ENCODE results near the gene ATP6V1C2. TPM values are rescaled to one million over a fixed set of nuclear protein-coding genes. Genes with fewer than 3 reads are reported as not detected.

The ATP6V1C2 gene
- total and polyA plus RNA-seq, 2 of the 4 experiments (the other 2 are of a cell fraction) = not detected

- H2AK5ac ChIP-seq (ENCODE audit: low read depth, low read length) = no peak overlapping the region
- H4K5ac ChIP-seq (ENCODE audit: low read depth, low read length) = no peak overlapping the region
- POLR2A ChIA-PET (ENCODE audit: unreplicated experiment) = no interaction called here
- no peak overlapping the region for H4K91ac ChIP-seq (ENCODE audit: insufficient read depth, low read depth, low read length)
- no peak overlapping the region for H3K27ac ChIP-seq (ENCODE audit: insufficient read depth, low read length)
- H4K8ac ChIP-seq (ENCODE audit: low read depth in 2 of 2, low read length in 2 of 2) = no peak overlapping the region
- H3K18ac ChIP-seq (ENCODE audit: low read depth, low read length) = no peak overlapping the region
- no peaks in the 10 kb centered on the region for H3K36me3 ChIP-seq (ENCODE audit: control insufficient read depth, insufficient read depth, low read length)
- in situ Hi-C loops (cut with MboI; ENCODE audit: low sequenced_read_pairs) = no loop called here
- no peak overlapping the region for H3K4me2 ChIP-seq (ENCODE audit: low read depth, low read length)
- H3K56ac ChIP-seq (ENCODE audit: extremely low read depth, insufficient read depth, low read length) = no peak overlapping the region
- no peaks in the 10 kb centered on the region for H4K20me1 ChIP-seq (ENCODE audit: insufficient read depth, low read length)
- no peaks in the 10 kb centered on the region for H3K4me1 ChIP-seq (ENCODE audit: control insufficient read depth, insufficient read depth, low read length)
- H3K9me1 ChIP-seq (ENCODE audit: insufficient read depth, low read length) = no peaks in the 10 kb centered on the region
- no peak overlapping the region for H3K9ac ChIP-seq (ENCODE audit: low read depth, low read length)
- dilution Hi-C loops (cut with HindIII; ENCODE audit: low sequenced_read_pairs, unreplicated experiment) = no loop called here
- H2AFZ ChIP-seq (replicated peaks; ENCODE audit: low read length, poor library complexity) = no peak overlapping the region
- TF ChIP-seq, protein P1, sequence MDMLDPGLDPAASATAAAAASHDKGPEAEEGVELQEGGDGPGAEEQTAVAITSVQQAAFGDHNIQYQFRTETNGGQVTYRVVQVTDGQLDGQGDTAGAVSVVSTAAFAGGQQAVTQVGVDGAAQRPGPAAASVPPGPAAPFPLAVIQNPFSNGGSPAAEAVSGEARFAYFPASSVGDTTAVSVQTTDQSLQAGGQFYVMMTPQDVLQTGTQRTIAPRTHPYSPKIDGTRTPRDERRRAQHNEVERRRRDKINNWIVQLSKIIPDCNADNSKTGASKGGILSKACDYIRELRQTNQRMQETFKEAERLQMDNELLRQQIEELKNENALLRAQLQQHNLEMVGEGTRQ (IDR thresholded peaks at IDR 0.05; ENCODE audit: low read depth, low read length) = no peak
- TF ChIP-seq RFX5 (IDR thresholded peaks at IDR 0.05; ENCODE audit: low read depth, low read length) = no peak
- no peak for TF ChIP-seq CHD1 (IDR thresholded peaks at IDR 0.05; ENCODE audit: low read depth, low read length)
- TF ChIP-seq MXI1 (IDR thresholded peaks at IDR 0.05; ENCODE audit: borderline replicate concordance, low read depth, low read length) = no peak
- TF ChIP-seq NFE2L2 (IDR thresholded peaks at IDR 0.05; ENCODE audit: low read depth, low read length) = no peak
- TF ChIP-seq RAD21 (IDR thresholded peaks at IDR 0.05; ENCODE audit: low read length) = no peak
- TF ChIP-seq MAZ (IDR thresholded peaks at IDR 0.05; ENCODE audit: borderline replicate concordance, low read depth, low read length) = no peak
- no peak for TF ChIP-seq BHLHE40 (IDR thresholded peaks at IDR 0.05; ENCODE audit: low read depth, low read length)
- no peak for TF ChIP-seq POLR2A (IDR thresholded peaks at IDR 0.05; ENCODE audit: low read depth, low read length)
- TF ChIP-seq FOS (IDR thresholded peaks at IDR 0.05; ENCODE audit: low read depth, low read length) = no peak
- no peak for TF ChIP-seq CEBPB (IDR thresholded peaks at IDR 0.05; ENCODE audit: low read depth, low read length)
- no peak for TF ChIP-seq ELK1 (IDR thresholded peaks at IDR 0.05; ENCODE audit: borderline replicate concordance, low read depth, low read length)
- TF ChIP-seq MAFK (IDR thresholded peaks at IDR 0.05; ENCODE audit: low read depth, low read length) = no peak
- H2AK9ac ChIP-seq (replicated peaks; ENCODE audit: low read depth, low read length, poor library complexity) = no peak overlapping the region
- H3K4me3 ChIP-seq (ENCODE audit: insufficient read depth, low read depth, low read length) = no peak overlapping the region
- intact Hi-C loops (cut with micrococcal nuclease) = no loop called here
- no peak overlapping the region for H3K23ac ChIP-seq (ENCODE audit: low read depth, low read length)
- H2BK15ac ChIP-seq (ENCODE audit: low read depth, low read length) = no peak overlapping the region
- H2BK5ac ChIP-seq (ENCODE audit: low read depth, low read length, poor library complexity, severe bottlenecking) = no peak overlapping the region
- WGBS, 2 experiments (ENCODE audit: extremely low coverage in 2 of 2, insufficient read length in 1 of 2) = 100% methylated on average over 1 of the region's 6 CpGs; no CpG with 5 or more reads in 1 of the 2 experiments
- no peaks in the 10 kb centered on the region for H3K79me1 ChIP-seq (ENCODE audit: low read depth in 1 of 2, low read length in 2 of 2)
- no TSS peak for BruUV-seq (replicated peaks)
- H3K9me3 ChIP-seq (ENCODE audit: control insufficient read depth, insufficient read depth, low read length) = no peaks in the 10 kb centered on the region
- no peak for ATAC-seq (ENCODE audit: low read depth)
- no peak overlapping the region for H3K4ac ChIP-seq (ENCODE audit: low read depth, low read length)
- DNase-seq = no peak
- CTCF ChIA-PET = no interaction called here
- peaks cover 9% of the 10 kb centered on the region for H3K27me3 ChIP-seq (ENCODE audit: control insufficient read depth, insufficient read depth, low read length)
- no peak overlapping the region for H2BK20ac ChIP-seq (ENCODE audit: low read depth, low read length)
- no peak overlapping the region for H3K14ac ChIP-seq (replicated peaks; ENCODE audit: low read depth, low read length)
- no peak overlapping the region for H2BK120ac ChIP-seq (ENCODE audit: low read depth, low read length)
Observed at GRCh38 chr2:10757814-10758286, 36.4 kb downstream of the ATP6V1C2 start.
